Jurkat, Clone E6-1 (cell line): Measurements from ENCODE around the gene DUSP18.

Experiments used
- DNase-seq: peaks from one replicate; pipeline ENCODE4 v3.0.0-alpha.2; 2011; ENCODE audit warnings: low read depth, low spot score
- H3K4me3 ChIP-seq: 2 replicates; pipeline ENCODE4 v1.5.1; 2011; ENCODE audit warnings: mild to moderate bottlenecking, low read length, control low read depth, moderate library complexity

Gene DUSP18

GRCh38 chr22:30612789-30613188 is 54.9 kb downstream of the DUSP18 start:
- no peak overlapping the region for H3K4me3 ChIP-seq
- DNase-seq = no peak
